ENCODE results near the gene BCAS3.
"Not testable (repeated sequence)": the region's sequence is repeated elsewhere in the genome, so short reads cannot be mapped to it uniquely, and the experiment has no call there.

Gene BCAS3

GRCh38 chr17:61422116-61422799 lies 744.6 kb downstream of the BCAS3 start:
- Mint-ChIP-seq H3K27ac (no peak overlapping the region), H3K4me1 (no peaks in the 10 kb centered on the region), H3K9me3 (no peaks in the 10 kb centered on the region), H3K27me3 (peaks cover 49% of the 10 kb centered on the region), H3K4me3 (no peak overlapping the region), H3K36me3 (no peaks in the 10 kb centered on the region)
- no peak for ATAC-seq

- Mint-ChIP-seq H3K27me3 (peaks cover 49% of the 10 kb centered on the region), H3K9me3 (peaks cover 3% of the 10 kb centered on the region), H3K36me3 (no peaks in the 10 kb centered on the region), H3K4me3 (no peak overlapping the region), H3K4me1 (no peaks in the 10 kb centered on the region), H3K27ac (no peak overlapping the region)
- ATAC-seq: no peak
Measured at GRCh38 chr17:61422869-61423268, 745.2 kb downstream of the BCAS3 start.

GRCh38 chr17:61423967-61424649 lies 746.5 kb downstream of the BCAS3 start:
- Mint-ChIP-seq H3K4me3 (no peak overlapping the region), H3K36me3 (no peaks in the 10 kb centered on the region), H3K27me3 (peaks cover 44% of the 10 kb centered on the region), H3K9me3 (peaks cover 6% of the 10 kb centered on the region), H3K4me1 (no peaks in the 10 kb centered on the region), H3K27ac (no peak overlapping the region)
- no peak for ATAC-seq

- H3K27me3 Mint-ChIP-seq: peaks cover 29% of the 10 kb centered on the region
- peaks cover 6% of the 10 kb centered on the region for H3K9me3 Mint-ChIP-seq
- ATAC-seq: no peak
- H3K4me1 Mint-ChIP-seq: no peaks in the 10 kb centered on the region
- H3K27ac Mint-ChIP-seq: no peak overlapping the region
- H3K36me3 Mint-ChIP-seq: no peaks in the 10 kb centered on the region
- no peak overlapping the region for H3K4me3 Mint-ChIP-seq
Measured at GRCh38 chr17:61425682-61426481, 748.2 kb downstream of the BCAS3 start.

GRCh38 chr17:61426482-61427304 lies 749.0 kb downstream of the BCAS3 start:
- H3K4me3 Mint-ChIP-seq: no peak overlapping the region
- H3K9me3 Mint-ChIP-seq: peaks cover 6% of the 10 kb centered on the region
- peaks cover 22% of the 10 kb centered on the region for H3K27me3 Mint-ChIP-seq
- no peak overlapping the region for H3K27ac Mint-ChIP-seq
- ATAC-seq: no peak
- H3K36me3 Mint-ChIP-seq: no peaks in the 10 kb centered on the region
- H3K4me1 Mint-ChIP-seq: no peaks in the 10 kb centered on the region

- Mint-ChIP-seq H3K4me3 (no peak overlapping the region), H3K27ac (no peak overlapping the region), H3K9me3 (peaks cover 6% of the 10 kb centered on the region), H3K4me1 (no peaks in the 10 kb centered on the region), H3K36me3 (no peaks in the 10 kb centered on the region), H3K27me3 (peaks cover 16% of the 10 kb centered on the region)
- ATAC-seq: no peak
Measured at GRCh38 chr17:61427567-61427966, 749.9 kb downstream of the BCAS3 start.

GRCh38 chr17:61429274-61429673 lies 751.6 kb downstream of the BCAS3 start:
- Mint-ChIP-seq H3K4me1 (no peaks in the 10 kb centered on the region), H3K4me3 (no peak overlapping the region), H3K36me3 (no peaks in the 10 kb centered on the region), H3K27ac (no peak overlapping the region), H3K27me3 (peaks cover 26% of the 10 kb centered on the region), H3K9me3 (peaks cover 6% of the 10 kb centered on the region)
- ATAC-seq: no peak

GRCh38 chr17:61429831-61430230 lies 752.2 kb downstream of the BCAS3 start:
- not testable (repeated sequence) for H3K27ac Mint-ChIP-seq, H3K9me3 Mint-ChIP-seq, H3K36me3 Mint-ChIP-seq, H3K4me3 Mint-ChIP-seq, ATAC-seq, H3K4me1 Mint-ChIP-seq
- H3K27me3 Mint-ChIP-seq: peaks cover 32% of the 10 kb centered on the region

- no peak overlapping the region for H3K27ac Mint-ChIP-seq
- H3K9me3 Mint-ChIP-seq: peaks cover 12% of the 10 kb centered on the region
- H3K27me3 Mint-ChIP-seq: peaks cover 30% of the 10 kb centered on the region
- ATAC-seq: no peak
- no peaks in the 10 kb centered on the region for H3K4me1 Mint-ChIP-seq
- no peaks in the 10 kb centered on the region for H3K36me3 Mint-ChIP-seq
- no peak overlapping the region for H3K4me3 Mint-ChIP-seq
Measured at GRCh38 chr17:61431594-61432311, 754.1 kb downstream of the BCAS3 start.

- H3K36me3 Mint-ChIP-seq: peaks cover 12% of the 10 kb centered on the region
- H3K4me3 Mint-ChIP-seq: no peak overlapping the region
- H3K9me3 Mint-ChIP-seq: peaks cover 23% of the 10 kb centered on the region
- ATAC-seq: no peak
- H3K27me3 Mint-ChIP-seq: peaks cover 74% of the 10 kb centered on the region
- H3K4me1 Mint-ChIP-seq: no peaks in the 10 kb centered on the region
- no peak overlapping the region for H3K27ac Mint-ChIP-seq
Measured at GRCh38 chr17:61436273-61436672, 758.6 kb downstream of the BCAS3 start.

- Mint-ChIP-seq H3K27me3 (peaks cover 83% of the 10 kb centered on the region), H3K4me3 (no peak overlapping the region), H3K9me3 (peaks cover 23% of the 10 kb centered on the region), H3K27ac (no peak overlapping the region), H3K4me1 (no peaks in the 10 kb centered on the region), H3K36me3 (peaks cover 12% of the 10 kb centered on the region)
- no peak for ATAC-seq
Measured at GRCh38 chr17:61436995-61437704, 759.5 kb downstream of the BCAS3 start.

- Mint-ChIP-seq H3K27me3 (peaks cover 87% of the 10 kb centered on the region), H3K9me3 (peaks cover 17% of the 10 kb centered on the region), H3K4me3 (no peak overlapping the region), H3K27ac (no peak overlapping the region), H3K36me3 (peaks cover 12% of the 10 kb centered on the region), H3K4me1 (no peaks in the 10 kb centered on the region)
- ATAC-seq: peak; percentile 71
Measured at GRCh38 chr17:61440697-61441096, 763.0 kb downstream of the BCAS3 start.

- Mint-ChIP-seq H3K9me3 (peaks cover 17% of the 10 kb centered on the region), H3K27me3 (peaks cover 86% of the 10 kb centered on the region), H3K36me3 (peaks cover 12% of the 10 kb centered on the region)
- H3K27ac Mint-ChIP-seq, ATAC-seq, H3K4me3 Mint-ChIP-seq, H3K4me1 Mint-ChIP-seq: not testable (repeated sequence)
Measured at GRCh38 chr17:61441507-61441906, 763.9 kb downstream of the BCAS3 start.

Measured in stimulated activated memory B cell treated with anti-CD40 and anti-IgM and Interleukin-4, amounts not matched to agents 10 μg/mL and 1 μg/mL and 100 μg/mL, for 72 hours (primary cell).